Astrocyte (in vitro differentiated cells and primary cell): ENCODE measurements around the gene DEPP1. TPM values are rescaled to one million over a fixed set of nuclear protein-coding genes. Genes with fewer than 3 reads are reported as not detected.

Experiments
- DNase-seq: peaks from one replicate; pipeline ENCODE4 v3.0.0-alpha.2; 2010; ENCODE audit warnings: low read depth
- FAIRE-seq: peaks from 2 replicates; lab custom pipeline; 2011; peaks lifted over from hg19 to GRCh38; lab: Jason Lieb, UNC
- H2AFZ ChIP-seq: 2 replicates; pipeline ENCODE4 v1.6.0; 2012; ENCODE audit warnings: low read depth, low read length, inconsistent platforms
- H3K27ac ChIP-seq: 2 replicates; pipeline ENCODE4 v1.5.1; 2011; ENCODE audit warnings: low read depth, low read length, inconsistent platforms
- H3K27me3 ChIP-seq: 2 replicates; pipeline ENCODE4 v1.6.0; 2011; ENCODE audit warnings: low read length, inconsistent platforms; ENCODE audit not compliant: insufficient read depth
- H3K36me3 ChIP-seq: 2 replicates; pipeline ENCODE4 v1.5.1; 2011; ENCODE audit warnings: low read length, inconsistent platforms; ENCODE audit not compliant: insufficient read depth
- H3K4me1 ChIP-seq: 2 replicates; pipeline ENCODE4 v1.5.1; 2011; ENCODE audit warnings: low read length, inconsistent platforms; ENCODE audit not compliant: insufficient read depth
- H3K4me2 ChIP-seq: 2 replicates; pipeline ENCODE4 v1.6.0; 2012; ENCODE audit warnings: low read length, inconsistent platforms
- H3K4me3 ChIP-seq: 2 replicates; pipeline ENCODE4 v1.5.1; 2011; ENCODE audit warnings: low read depth, mild to moderate bottlenecking, low read length, inconsistent platforms; ENCODE audit not compliant: insufficient read depth
- H3K79me2 ChIP-seq: 2 replicates; pipeline ENCODE4 v1.6.0; 2012; ENCODE audit warnings: mild to moderate bottlenecking, low read length, inconsistent platforms; ENCODE audit not compliant: insufficient read depth
- H3K9ac ChIP-seq: 2 replicates; pipeline ENCODE4 v1.6.0; 2012; ENCODE audit warnings: mild to moderate bottlenecking, low read length, inconsistent platforms
- H3K9me3 ChIP-seq: 2 replicates; pipeline ENCODE4 v1.5.1; 2012; ENCODE audit warnings: low read depth, mild to moderate bottlenecking, low read length, inconsistent platforms; ENCODE audit not compliant: insufficient read depth
- H4K20me1 ChIP-seq: 2 replicates; pipeline ENCODE4 v1.6.0; 2012; ENCODE audit warnings: low read length, inconsistent platforms; ENCODE audit not compliant: insufficient read depth
- H3K27ac Mint-ChIP-seq: one replicate; pipeline ENCODE4 v1.8.0; 2021; ENCODE audit warnings: mild to moderate bottlenecking, mixed read lengths; ENCODE audit not compliant: unreplicated experiment
- H3K27me3 Mint-ChIP-seq: one replicate; pipeline ENCODE4 v1.8.0; 2021; ENCODE audit warnings: low read depth, mixed read lengths; ENCODE audit not compliant: unreplicated experiment
- H3K36me3 Mint-ChIP-seq: one replicate; pipeline ENCODE4 v1.8.0; 2021; ENCODE audit warnings: low read depth, mixed read lengths; ENCODE audit not compliant: unreplicated experiment
- H3K4me1 Mint-ChIP-seq: one replicate; pipeline ENCODE4 v1.8.0; 2021; ENCODE audit warnings: low read depth, mixed read lengths; ENCODE audit not compliant: unreplicated experiment
- H3K4me3 Mint-ChIP-seq: one replicate; pipeline ENCODE4 v1.8.0; 2021; ENCODE audit warnings: mild to moderate bottlenecking, moderate library complexity, mixed read lengths; ENCODE audit not compliant: unreplicated experiment
- H3K9me3 Mint-ChIP-seq: one replicate; pipeline ENCODE4 v1.8.0; 2021; ENCODE audit warnings: mild to moderate bottlenecking, mixed read lengths; ENCODE audit not compliant: unreplicated experiment
- CTCF ChIP-seq: IDR thresholded peaks from 2 replicates; pipeline ENCODE4 v1.5.1; 2011; ENCODE audit warnings: low read depth, mild to moderate bottlenecking, inconsistent platforms, low read length, moderate library complexity; ENCODE audit not compliant: insufficient read depth
- EZH2 ChIP-seq: IDR thresholded peaks from 2 replicates; pipeline ENCODE4 v1.6.1; 2012; ENCODE audit warnings: mild to moderate bottlenecking, low read length, inconsistent platforms; ENCODE audit not compliant: insufficient read depth
- total RNA-seq: library from RNA; stranded (reverse); gene quantifications from 2 replicates; pipeline ENCODE4 v1.2.1, GENCODE V29; 2021

DEPP1 gene
- total RNA-seq, 1 donor from 2014 or later: 6.6 TPM

- Mint-ChIP-seq H3K4me3 (no peak overlapping the region), H3K9me3 (peaks cover 13% of the 10 kb centered on the region), H3K27ac (no peak overlapping the region), H3K4me1 (peaks cover 40% of the 10 kb centered on the region), H3K36me3 (peaks cover 2% of the 10 kb centered on the region), H3K27me3 (no peaks in the 10 kb centered on the region)
- H3K4me3 ChIP-seq: no peak overlapping the region
- H4K20me1 ChIP-seq: no peaks in the 10 kb centered on the region
- DNase-seq: no peak
- TF ChIP-seq EZH2: no peak
- TF ChIP-seq CTCF: no peak
- H3K9ac ChIP-seq: no peak overlapping the region
- no peaks in the 10 kb centered on the region for H3K79me2 ChIP-seq
- H3K36me3 ChIP-seq: no peaks in the 10 kb centered on the region
- H3K4me1 ChIP-seq: peaks cover under 1% of the 10 kb centered on the region
- H3K9me3 ChIP-seq: no peaks in the 10 kb centered on the region
- H3K27ac ChIP-seq: no peak overlapping the region
- no peaks in the 10 kb centered on the region for H3K27me3 ChIP-seq
- no peak for FAIRE-seq
- H3K4me2 ChIP-seq: no peak overlapping the region
- H2AFZ ChIP-seq: no peak overlapping the region
These were observed 31.0 kb downstream of the DEPP1 start for GRCh38 chr10:44947371-44948152.

DNA sequence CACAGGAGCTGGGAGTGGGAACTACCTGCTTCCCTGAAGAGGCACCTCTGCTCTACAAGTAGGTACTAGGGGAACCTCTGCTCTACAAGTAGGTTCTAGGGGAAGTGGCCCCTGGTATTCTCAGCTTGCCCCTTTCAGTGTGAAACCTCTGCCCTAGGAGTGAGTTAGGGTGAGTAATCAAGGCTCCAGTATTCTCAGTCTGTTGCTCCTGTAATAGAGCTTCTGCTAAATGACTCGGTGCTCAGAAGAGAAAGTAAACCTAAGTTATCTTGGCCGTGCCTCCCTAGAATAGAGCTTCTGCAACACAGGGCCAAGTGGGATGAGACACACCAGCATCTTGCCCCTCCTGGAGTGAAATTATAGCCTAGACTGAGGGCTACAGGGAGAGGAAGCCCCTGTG, 32.4 kb downstream of the DEPP1 start:
- Histone ChIP-seq H3K9me3 (no peaks in the 10 kb centered on the region), H3K4me3 (no peak overlapping the region), H4K20me1 (no peaks in the 10 kb centered on the region), H2AFZ (no peak overlapping the region), H3K27ac (no peak overlapping the region), H3K4me1 (no peaks in the 10 kb centered on the region), H3K9ac (no peak overlapping the region), H3K27me3 (no peaks in the 10 kb centered on the region), H3K79me2 (no peaks in the 10 kb centered on the region), H3K36me3 (no peaks in the 10 kb centered on the region), H3K4me2 (no peak overlapping the region)
- Mint-ChIP-seq H3K36me3 (peaks cover 2% of the 10 kb centered on the region), H3K27me3 (no peaks in the 10 kb centered on the region), H3K9me3 (peaks cover 14% of the 10 kb centered on the region), H3K4me1 (peaks cover 31% of the 10 kb centered on the region), H3K4me3 (no peak overlapping the region), H3K27ac (no peak overlapping the region)
- FAIRE-seq (no peak), DNase-seq (no peak)
- TF ChIP-seq CTCF (no peak), EZH2 (no peak)

- H3K9ac ChIP-seq: no peak overlapping the region
- Mint-ChIP-seq H3K4me3 (no peak overlapping the region), H3K4me1 (peaks cover 24% of the 10 kb centered on the region), H3K36me3 (peaks cover 2% of the 10 kb centered on the region), H3K27ac (no peak overlapping the region), H3K9me3 (peaks cover 14% of the 10 kb centered on the region), H3K27me3 (no peaks in the 10 kb centered on the region)
- H3K9me3 ChIP-seq: no peaks in the 10 kb centered on the region
- DNase-seq: no peak
- H4K20me1 ChIP-seq: no peaks in the 10 kb centered on the region
- no peak overlapping the region for H3K27ac ChIP-seq
- no peak for FAIRE-seq
- H3K27me3 ChIP-seq: no peaks in the 10 kb centered on the region
- no peak overlapping the region for H2AFZ ChIP-seq
- H3K79me2 ChIP-seq: no peaks in the 10 kb centered on the region
- no peak overlapping the region for H3K4me2 ChIP-seq
- TF ChIP-seq EZH2 (no peak), CTCF (no peak)
- H3K36me3 ChIP-seq: no peaks in the 10 kb centered on the region
- no peak overlapping the region for H3K4me3 ChIP-seq
- no peaks in the 10 kb centered on the region for H3K4me1 ChIP-seq
These were observed 34.3 kb downstream of the DEPP1 start for GRCh38 chr10:44944354-44944753.
